Measurements from ENCODE around the gene RBM4B.
A peak's percentile ranks its signal among the peaks of the same experiment; 100 is the strongest.

Gene RBM4B

GRCh38 chr11:66616379-66617154, 61.1 kb downstream of the RBM4B start, which contains the start of gene RBM14:
Gene RBM14 (plus strand): TSS chr11:66616630. CDS start chr11:66616721, 91 bp downstream.
- Histone ChIP-seq H3K27me3 (ENCODE audit: insufficient read depth, low read length, poor library complexity, severe bottlenecking) (peaks cover 7% of the 10 kb centered on the region), H2AFZ (ENCODE audit: low read length) (peak within 1 kb of the TSS; percentile 74; the same call in 1 of the 2 replicates), H3K4me2 (ENCODE audit: low read depth, low read length, poor library complexity, severe bottlenecking) (peak within 1 kb of the TSS; percentile 100), H3K9me2 (replicated peaks; ENCODE audit: low read depth, low read length) (no peaks in the 10 kb centered on the region), H3K9ac (ENCODE audit: low read depth, low read length, poor library complexity, severe bottlenecking) (peak within 1 kb of the TSS; percentile 99), H3K36me3 (ENCODE audit: insufficient read depth, low read length) (peaks cover 8% of the 10 kb centered on the region; the same call in 1 of the 2 replicates), H4K20me1 (ENCODE audit: insufficient read depth, low read length, poor library complexity, severe bottlenecking) (peaks cover 49% of the 10 kb centered on the region), H3K4me1 (ENCODE audit: insufficient read depth, low read length, poor library complexity, severe bottlenecking) (peaks cover 28% of the 10 kb centered on the region), H3K4me3 (ENCODE audit: low read length, poor library complexity, severe bottlenecking) (peak within 1 kb of the TSS; percentile 97), H3K9me3 (ENCODE audit: insufficient read depth, low read depth, low read length) (no peaks in the 10 kb centered on the region), H3K79me2 (ENCODE audit: insufficient read depth, low read length) (peaks cover 67% of the 10 kb centered on the region), H3F3A (ENCODE audit: low read depth) (no peaks in the 10 kb centered on the region; the same call in 1 of the 2 replicates)
- no peak for TF ChIP-seq CTCF (conservative IDR thresholded peaks at IDR 0.05; ENCODE audit: low read length)
- no peak for TF ChIP-seq EZH2phosphoT487 (IDR thresholded peaks at IDR 0.05; ENCODE audit: borderline replicate concordance)

Measured in Loucy (cell line).